Posterior cingulate gyrus (tissue), 11 donors: ENCODE measurements around the gene ADIPOR2.
A peak's percentile ranks its signal among the peaks of the same experiment; 100 is the strongest.

Source experiments
- DNase-seq, 10 donors: peaks; one replicate each; pipeline versions ENCODE4 v3.0.0 to v3.0.0-alpha.2; 2020 to 2021; ENCODE audit warnings: mixed read lengths in 3 of 10
- intact Hi-C: fragments of 100-400 bp; cut with DNase I; formaldehyde crosslinking; loops from one replicate; pipeline ENCODE4 v1.15.1; 2023

Gene ADIPOR2

GRCh38 chr12:1821805-1822204 is 130.9 kb downstream of the ADIPOR2 start:
- peak in 7 of 10 donors; percentile 35 to 89 (median 57) for DNase-seq
- intact Hi-C loops, result no loop called here

DNA sequence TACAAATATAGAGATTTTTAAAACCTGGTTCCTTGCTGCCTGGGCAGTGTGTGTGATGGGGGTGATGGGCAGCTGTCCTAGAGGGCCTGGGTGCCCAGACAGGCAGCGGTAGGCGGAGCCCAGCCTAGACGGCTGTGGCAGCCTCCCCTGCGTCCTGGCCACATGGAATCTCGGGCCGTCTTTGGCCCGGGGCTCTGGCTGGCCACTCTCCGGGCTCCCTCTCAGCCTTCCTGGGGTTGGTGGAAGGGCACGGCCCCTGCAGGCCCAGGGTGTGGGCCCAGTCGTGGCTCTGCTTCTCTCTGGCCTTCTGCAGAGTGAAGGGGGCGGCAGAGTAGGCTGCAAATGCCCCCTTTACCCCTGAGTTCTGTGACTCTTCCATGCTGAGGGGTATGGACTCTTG is 131.8 kb downstream of the ADIPOR2 start:
- DNase-seq, result no peak
- intact Hi-C loops, result no loop called here

DNA sequence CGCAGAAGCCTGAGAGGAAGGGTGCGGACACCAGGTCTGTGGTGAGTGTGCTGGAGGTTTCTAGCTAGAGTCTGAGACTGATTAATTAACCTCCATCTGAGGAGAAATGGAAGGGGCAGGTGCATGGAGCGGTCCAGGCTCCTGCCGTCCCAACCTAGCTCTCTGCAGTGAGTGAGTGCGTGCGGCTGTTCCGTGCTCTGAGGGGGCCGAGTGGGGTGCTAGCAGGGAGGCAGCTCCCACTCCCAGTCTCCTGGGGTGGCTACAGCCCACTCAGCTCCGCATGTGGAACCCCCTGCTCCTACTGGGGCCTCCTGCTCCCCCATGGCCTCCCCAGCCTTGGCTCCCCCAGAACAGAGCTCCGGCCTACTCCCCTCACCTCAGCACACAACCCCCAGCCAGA is 132.4 kb downstream of the ADIPOR2 start:
- DNase-seq, result peak in 1 of 10 donors; percentile 71
- intact Hi-C loops, result no loop called here

DNA sequence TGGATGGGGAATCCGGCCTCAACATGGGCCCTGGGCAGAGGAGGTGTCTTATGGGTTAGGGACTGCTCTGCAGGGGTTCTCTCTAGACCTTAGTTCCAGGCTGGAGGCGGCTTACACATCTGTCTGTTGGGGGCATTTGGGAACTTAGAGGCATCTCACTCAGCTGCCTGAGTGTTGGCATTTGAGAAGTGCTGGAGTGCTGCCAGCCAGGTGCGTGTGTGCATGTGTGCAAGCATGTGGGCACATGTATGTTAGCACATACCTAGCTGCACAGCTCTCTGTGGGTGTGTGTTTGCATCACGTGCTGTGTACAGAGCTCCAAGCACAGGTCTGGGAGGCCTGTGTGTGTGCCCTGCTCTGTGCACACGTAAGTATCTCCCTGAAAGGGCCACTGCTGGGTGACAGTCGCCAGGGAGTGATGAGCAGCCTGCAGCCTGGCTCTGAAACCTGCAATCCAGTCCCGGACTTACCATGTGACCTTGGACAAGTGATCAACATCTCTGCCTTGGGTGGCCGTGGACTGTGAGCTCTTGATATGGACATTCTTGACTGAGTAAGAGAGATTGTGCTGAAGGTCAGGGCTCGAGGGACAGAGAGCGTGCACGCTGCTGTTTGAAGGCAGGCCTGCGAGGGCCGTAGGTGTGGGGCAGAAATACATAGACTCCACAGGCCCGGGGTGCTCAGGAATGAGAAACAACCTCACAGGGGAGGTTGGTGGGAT is 134.7 kb downstream of the ADIPOR2 start:
- DNase-seq, result peak in 1 of 10 donors; percentile 83

DNA sequence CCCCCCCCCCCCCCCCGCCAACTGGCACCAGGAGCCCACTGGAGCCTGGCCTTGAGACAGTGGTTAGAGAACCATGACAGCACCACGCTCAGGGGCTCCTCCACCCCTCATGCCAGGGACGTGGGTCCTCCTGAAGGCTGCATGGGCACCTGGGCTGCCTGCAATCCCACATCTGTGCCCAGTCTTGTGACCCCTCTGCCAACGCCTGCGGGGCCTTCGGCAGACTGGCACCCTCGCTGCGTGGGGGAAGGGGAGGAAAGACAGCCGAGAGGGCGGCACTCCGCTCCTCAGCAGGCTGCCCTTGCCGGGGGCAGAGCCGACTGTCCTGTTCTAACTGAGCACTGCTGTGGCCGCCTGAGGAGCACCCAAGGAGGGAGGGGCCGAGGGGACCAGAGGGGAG is 135.5 kb downstream of the ADIPOR2 start:
- intact Hi-C loops, result no loop called here
- peak in 1 of 10 donors; percentile 78 for DNase-seq

More for the DNA sequence above, 134.7 kb downstream of the ADIPOR2 start:
- intact Hi-C loops, result no loop called here

- intact Hi-C loops, result no loop called here
- peak in 4 of 10 donors; percentile 17 to 81 (median 73) for DNase-seq
Observed at GRCh38 chr12:1826867-1827705, 136.2 kb downstream of the ADIPOR2 start.

- peak in 4 of 10 donors; percentile 24 to 78 (median 66) for DNase-seq
- intact Hi-C loops, result no loop called here
Observed at GRCh38 chr12:1827826-1828805, 137.2 kb downstream of the ADIPOR2 start.

DNA sequence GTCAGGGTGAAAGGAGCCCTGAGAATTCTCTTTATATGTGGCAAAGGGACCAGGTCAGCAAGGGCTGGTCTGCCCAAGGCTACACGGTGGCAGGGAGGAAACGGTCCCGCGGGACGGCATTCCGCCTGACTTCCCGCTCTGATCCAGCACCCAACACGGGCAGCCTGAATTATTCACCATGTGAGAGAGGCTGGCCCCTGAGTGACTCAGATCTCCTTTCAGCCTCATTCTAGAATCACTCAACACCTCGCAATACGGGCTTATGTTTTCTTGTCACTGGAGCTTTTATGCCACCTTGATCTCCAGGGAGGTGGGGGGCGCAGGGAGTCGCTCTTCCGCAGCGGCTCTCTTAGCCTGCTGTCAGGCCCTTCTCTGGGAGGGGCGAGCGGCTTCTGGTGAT is 138.0 kb downstream of the ADIPOR2 start:
- intact Hi-C loops, result no loop called here
- DNase-seq, result peak in 4 of 10 donors; percentile 29 to 82 (median 76)

DNA sequence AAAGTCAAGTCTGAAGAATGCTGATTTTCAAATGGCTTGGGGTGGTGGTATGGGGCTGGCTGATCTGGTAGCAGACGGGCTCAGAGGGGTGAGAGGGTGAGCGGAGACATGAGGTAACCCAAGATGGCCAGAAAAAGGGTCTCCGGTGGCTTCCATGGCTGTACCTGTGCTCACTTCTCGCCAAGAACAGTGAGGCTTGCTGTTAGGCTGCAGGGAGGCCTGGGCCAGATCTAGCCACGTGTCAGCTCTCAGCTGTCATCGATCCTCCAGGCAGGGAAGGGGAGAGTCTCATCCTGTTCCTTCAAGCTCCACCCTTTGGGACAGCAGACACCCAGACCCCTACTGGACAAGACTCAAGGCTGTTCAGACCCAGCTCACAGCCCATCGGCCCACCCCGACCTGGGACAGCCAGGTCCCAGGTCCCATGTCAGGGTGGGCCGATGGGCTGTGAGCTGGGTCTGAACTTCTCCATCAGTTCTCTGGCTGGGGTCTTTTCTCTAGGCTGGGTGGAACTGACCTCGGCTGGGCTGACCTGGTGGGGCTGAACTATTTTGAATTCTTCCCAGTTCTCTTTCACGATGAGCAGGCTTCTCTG is 138.5 kb downstream of the ADIPOR2 start:
- intact Hi-C loops, result no loop called here
- peak in 4 of 10 donors; percentile 14 to 74 (median 72) for DNase-seq

DNA sequence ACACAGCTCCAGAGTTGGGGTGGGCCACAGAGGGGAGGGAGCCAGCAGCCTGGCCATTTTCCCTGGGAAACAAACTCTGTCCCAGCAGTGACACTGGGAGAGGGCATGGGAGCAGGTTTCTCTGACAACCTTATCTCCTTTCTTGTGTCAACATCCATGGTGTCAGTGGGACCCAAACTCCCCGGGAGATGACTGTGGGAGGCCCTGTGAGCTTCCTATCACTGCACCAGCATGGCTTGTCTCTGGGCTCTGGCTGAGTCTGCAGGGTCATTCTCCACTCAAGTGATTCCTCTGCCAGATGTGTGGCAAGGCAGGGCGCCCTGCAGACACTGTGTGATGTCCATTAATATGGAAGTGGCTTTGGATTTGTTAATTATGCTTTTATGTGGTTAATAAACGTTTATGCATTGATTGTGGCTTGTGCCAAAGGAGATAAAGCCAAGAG is 139.6 kb downstream of the ADIPOR2 start:
- DNase-seq, result peak in 4 of 10 donors; percentile 3 to 52 (median 33)
- intact Hi-C loops, result no loop called here

GRCh38 chr12:1830981-1831963 is 140.4 kb downstream of the ADIPOR2 start:
- DNase-seq, result peak in 5 of 10 donors; percentile 2 to 84 (median 78)
- intact Hi-C loops, result no loop called here

- peak in 4 of 10 donors; percentile 24 to 76 (median 70) for DNase-seq
- intact Hi-C loops, result no loop called here
Observed at GRCh38 chr12:1832801-1833595, 142.1 kb downstream of the ADIPOR2 start.

GRCh38 chr12:1833596-1834028 is 142.7 kb downstream of the ADIPOR2 start:
- intact Hi-C loops, result no loop called here
- peak in 3 of 10 donors; percentile 64 to 70 (median 66) for DNase-seq

GRCh38 chr12:1834186-1834925 is 143.5 kb downstream of the ADIPOR2 start:
- peak in 6 of 10 donors; percentile 38 to 90 (median 65) for DNase-seq
- intact Hi-C loops, result no loop called here

DNA sequence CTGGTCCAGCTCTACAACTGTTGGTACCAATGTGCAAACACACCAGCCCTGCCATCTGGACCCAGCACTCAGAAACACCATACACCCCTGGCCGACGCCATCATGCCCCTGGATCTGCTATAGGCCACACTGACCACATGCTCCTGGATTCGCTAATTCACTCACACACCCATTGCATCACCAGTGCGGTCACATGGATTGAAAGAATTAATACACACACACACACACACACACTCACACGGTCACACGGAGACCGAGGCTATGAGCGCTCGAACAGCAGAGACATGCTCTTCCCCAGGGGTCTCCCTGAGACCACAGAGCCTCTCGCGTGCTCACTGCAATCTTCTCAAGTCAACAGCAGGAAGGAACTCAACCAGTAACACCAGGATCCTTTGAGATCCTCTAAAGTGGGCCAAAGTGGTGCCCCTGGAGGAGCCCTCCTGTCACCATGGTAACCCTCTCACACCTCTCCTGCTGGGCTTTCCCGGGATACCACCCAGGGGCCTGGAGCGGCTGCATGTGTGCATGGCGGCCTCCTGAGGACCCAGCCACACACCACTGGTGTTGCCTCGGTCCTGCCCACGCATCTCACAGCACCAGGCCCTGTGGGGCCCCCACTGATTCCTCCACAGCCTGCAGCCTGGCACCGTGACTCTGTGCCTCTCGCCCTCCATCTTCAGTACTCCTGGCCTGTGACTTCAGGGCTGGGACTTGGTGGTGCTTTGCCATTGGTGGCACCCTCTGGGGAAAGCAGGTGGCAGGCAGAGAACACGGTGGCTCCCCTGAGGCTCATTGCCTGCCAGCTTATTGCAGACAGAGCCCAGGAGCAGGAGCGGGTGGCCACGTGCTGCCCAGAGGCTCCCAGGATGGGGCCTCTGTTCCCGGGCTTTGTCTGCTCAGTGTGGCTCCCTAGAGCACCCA is 144.6 kb downstream of the ADIPOR2 start:
- DNase-seq, result peak in 3 of 10 donors; percentile 72 to 82 (median 72)
- intact Hi-C loops, result no loop called here
